H1 (cell line): ENCODE results near the gene NPC2. TPM values are rescaled to one million over a fixed set of nuclear protein-coding genes. Genes with fewer than 3 reads are reported as not detected.

Experiments
- YY1 ChIP-seq: IDR thresholded peaks from 2 replicates; pipeline ENCODE4 v1.6.1; 2011; ENCODE audit warnings: low read depth, mild to moderate bottlenecking, low read length
- polyA plus RNA-seq, 7 experiments: library from polyadenylated mRNA; depleted of rRNA in 3 of 7; stranded (reverse) in 5 of 7; unstranded in 2 of 7; fragments of >200 nt in 5 of 7; fragments of 200-250 nt in 2 of 7; gene quantifications; 1 replicate in 5 of 7; 2 replicates in 1 of 7; 4 replicates in 1 of 7; pipeline versions ENCODE4 v1.2.1 to v1.2.3, GENCODE V29; 2011 to 2013; ENCODE audit warnings: missing spikeins in 2 of 7, mixed read lengths in 2 of 7
- total RNA-seq: library from RNA; stranded (reverse); fragmentation: NEBNext Ultra II Directional; extraction: Animal tissue kit (Norgen Biotek cat#: 25700); gene quantifications from 2 replicates; pipeline ENCODE4 v1.2.1, GENCODE V29; 2021
- TF ChIP-seq, protein P1 (sequence below): IDR thresholded peaks from 2 replicates; pipeline ENCODE4 v1.6.1; 2011; ENCODE audit warnings: low read depth, mild to moderate bottlenecking, low read length; ENCODE audit not compliant: insufficient read depth

Gene NPC2
- total and polyA plus RNA-seq, 2 of the 8 experiments (the other 6 are each of a cell fraction or from before 2014, with no cell fraction given): 178 to 258 TPM

DNA sequence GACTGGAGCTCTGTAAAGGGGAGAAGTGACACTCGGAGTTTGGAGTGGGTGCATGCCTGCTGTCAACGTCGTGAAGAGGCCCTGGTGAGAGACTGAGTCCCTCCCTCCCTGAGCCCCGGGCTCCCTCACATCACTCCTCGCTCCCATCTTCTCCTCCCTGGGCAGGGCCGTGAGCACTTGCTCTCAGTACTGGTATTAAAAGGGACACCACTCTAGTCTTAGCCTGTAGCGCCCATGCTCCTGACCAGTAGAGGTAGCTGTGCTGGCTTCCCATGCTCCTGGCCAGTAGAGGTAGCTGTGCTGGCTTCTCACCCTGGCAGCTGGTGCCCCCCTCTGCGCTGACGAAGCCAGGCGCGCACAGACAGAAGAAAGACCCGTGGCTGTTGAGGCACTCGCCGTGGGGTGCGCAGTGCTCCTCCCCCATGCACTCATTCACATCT is 15.2 kb upstream of the NPC2 start (continued):
- peak; percentile 61; the same call in 1 of the 2 replicates for TF ChIP-seq YY1
- TF ChIP-seq, protein P1, sequence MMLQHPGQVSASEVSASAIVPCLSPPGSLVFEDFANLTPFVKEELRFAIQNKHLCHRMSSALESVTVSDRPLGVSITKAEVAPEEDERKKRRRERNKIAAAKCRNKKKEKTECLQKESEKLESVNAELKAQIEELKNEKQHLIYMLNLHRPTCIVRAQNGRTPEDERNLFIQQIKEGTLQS: 0 out of 2 replicates have a peak, but pooled peaks have one; percentile 26
